HK-2 (cell line): ENCODE measurements around the gene CAP2.

ENCODE experiments used
- DNase-seq: peaks from one replicate; pipeline ENCODE4 v3.0.0-alpha.2; 2018; ENCODE audit not compliant: unreplicated experiment

CAP2 gene

DNA sequence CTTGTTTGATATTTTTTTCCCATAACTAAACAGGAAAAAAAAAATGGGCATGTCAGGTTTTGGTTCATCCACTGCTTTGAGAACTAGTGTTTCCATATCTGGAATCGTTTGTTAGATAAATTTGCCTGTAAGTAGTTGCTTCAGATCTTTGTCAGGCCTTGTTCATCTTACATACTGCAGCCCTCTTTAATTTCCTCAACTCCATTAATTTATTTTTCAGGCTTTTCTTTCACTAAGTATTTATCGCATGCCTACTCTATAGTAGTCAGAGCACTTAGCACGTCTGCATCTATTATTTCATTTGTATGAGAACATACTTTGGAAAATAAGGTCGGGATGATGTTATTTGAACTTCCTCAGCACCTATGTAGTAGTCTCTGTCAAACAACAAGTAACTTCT, 80.9 kb downstream of the CAP2 start:
- no peak for DNase-seq

- DNase-seq: no peak
These were observed 82.3 kb downstream of the CAP2 start for GRCh38 chr6:17475606-17476244.

- DNase-seq: no peak
These were observed 83.1 kb downstream of the CAP2 start for GRCh38 chr6:17476511-17476910.

DNA sequence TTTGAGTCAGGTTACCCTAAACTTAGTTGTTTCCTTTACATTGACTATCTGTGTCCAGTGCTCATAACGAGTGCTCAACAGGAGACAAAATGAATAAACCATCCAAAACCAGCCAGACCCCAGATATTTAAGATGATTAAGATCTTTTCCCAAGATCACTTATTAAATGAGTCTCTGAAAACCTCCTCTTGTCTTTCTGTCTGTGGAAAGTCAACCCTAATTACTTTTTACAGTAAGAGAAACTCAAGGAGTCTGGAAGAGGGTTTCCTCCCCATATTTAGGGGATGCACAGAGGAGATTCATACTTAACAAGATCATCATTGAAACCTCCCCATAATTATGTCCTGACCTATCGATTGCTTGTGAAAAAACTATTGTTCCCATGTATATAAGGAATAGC, 84.0 kb downstream of the CAP2 start:
- no peak for DNase-seq

DNA sequence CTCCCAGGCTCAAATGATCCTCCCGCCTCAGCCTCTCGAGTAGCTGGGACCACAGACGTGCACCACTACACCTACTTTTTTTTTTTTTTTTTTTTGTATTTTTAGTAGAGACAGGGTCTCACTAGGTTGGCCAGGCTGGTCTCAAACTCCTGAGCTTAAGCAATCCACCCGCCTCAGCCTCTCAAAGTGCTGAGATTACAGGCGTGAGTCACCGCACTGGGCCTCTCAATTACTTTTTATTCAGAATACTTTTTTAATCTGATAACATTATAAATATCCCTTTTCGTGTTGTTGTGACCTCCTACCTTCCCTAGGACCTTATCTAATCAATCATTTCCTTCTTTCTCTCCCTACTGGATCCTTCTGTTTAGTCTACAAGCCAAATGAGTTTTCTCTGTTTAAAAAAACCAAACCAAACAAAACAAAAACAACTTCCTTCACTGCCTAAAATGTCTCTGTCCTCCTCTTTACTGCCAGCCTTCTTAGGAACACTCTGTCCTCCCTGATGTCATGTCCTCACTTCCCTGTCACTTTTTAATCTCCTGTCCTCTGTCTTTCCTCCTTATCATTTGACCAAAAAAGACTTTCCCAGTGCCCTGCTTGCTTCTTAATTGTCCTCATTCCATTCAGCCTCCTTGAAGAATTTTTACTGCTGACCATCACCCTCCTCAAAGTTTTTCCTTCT, 85.0 kb downstream of the CAP2 start:
- DNase-seq: no peak

DNA sequence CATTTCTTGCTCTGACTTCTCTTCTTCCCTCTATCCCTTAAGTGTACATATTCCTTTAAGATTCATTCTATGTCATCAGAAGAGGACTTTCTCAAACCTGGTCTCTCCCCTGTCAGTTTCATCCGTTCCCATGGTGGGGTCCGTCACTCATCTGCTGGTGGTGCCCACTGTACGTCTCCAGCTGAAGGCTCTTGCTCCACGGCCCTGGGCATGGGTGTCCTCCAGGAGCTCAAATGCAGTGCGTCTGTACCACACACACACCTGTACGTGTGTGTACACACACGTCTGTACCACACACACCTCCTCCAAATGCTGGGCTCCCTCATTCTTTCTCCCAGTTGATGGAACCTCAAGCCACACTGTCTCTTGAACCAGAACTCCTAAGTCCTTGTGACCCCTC, 85.6 kb downstream of the CAP2 start:
- DNase-seq: no peak

- no peak for DNase-seq
These were observed 87.1 kb downstream of the CAP2 start for GRCh38 chr6:17480476-17480875.

GRCh38 chr6:17482711-17483110, 89.3 kb downstream of the CAP2 start:
- no peak for DNase-seq

GRCh38 chr6:17483391-17484016, 90.1 kb downstream of the CAP2 start:
- DNase-seq: no peak

DNA sequence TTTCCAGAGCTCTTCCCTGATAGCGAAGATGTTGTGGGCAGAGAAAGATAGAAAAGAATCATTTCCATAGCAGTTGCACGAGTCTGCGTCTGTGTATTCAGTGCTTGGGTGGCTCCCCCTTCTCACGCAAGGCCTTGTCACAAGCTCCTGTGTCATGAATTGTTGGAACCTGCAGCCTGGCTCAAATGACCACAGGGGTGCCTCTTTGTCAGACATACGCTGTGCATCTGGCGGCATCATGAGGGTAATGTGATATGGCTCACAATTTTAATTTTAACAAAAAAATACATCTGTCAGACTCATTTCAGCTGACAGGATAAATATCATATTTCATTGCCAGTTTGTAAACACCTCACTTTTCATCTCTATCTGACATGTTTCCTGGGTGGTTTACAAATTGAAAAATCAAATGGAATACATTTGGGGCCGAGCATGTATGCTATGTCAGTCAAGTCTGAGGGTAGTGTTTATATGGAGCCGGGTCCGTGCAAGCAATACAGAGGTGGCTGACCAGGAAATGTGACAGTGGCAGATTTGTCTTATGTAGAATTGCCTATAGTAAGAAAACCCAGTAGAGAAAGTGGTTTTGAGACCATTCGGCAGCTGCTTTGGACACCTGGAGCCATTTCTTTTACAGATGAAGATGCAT, 90.9 kb downstream of the CAP2 start:
- no peak for DNase-seq

- no peak for DNase-seq
These were observed 91.8 kb downstream of the CAP2 start for GRCh38 chr6:17485181-17485580.

DNA sequence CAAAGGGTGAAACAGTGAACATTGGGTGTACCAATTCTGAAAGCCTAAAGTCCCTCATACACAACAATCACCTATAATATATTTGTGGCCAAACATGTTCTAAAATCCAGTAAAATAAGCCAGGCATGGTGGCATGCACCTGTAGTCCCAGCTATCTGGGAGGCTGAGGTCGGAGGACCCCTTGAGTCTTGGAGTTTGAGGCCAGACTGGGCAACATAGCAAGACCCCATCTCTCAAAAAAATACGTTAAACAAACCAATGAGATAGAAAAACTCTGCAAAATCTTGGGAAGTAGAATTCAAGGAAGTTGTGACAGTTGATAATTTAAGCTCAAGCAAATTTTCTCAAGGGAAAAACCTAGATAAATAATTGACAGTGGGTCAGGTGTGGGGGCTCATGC, 92.6 kb downstream of the CAP2 start:
- DNase-seq: no peak

DNA sequence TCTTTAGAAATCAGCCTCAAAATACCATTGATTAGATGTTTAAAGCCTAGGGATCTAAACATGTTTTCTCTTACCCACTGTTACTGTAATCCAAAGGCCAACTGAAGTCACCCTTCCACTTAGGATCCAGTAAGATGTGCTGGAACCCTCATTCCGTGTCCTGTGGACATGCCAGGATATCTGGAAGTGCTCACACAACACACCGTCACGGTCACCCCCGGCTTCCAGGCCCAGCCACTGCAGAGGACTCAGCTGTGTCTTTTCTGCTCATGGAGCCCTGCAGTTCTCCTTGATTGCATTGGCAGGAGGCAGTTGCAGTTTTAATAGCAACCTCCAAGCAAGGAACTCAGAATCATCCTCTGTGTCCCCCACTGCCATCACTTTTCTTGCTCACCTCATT, 93.3 kb downstream of the CAP2 start:
- DNase-seq: no peak

- DNase-seq: no peak
These were observed 97.3 kb downstream of the CAP2 start for GRCh38 chr6:17490724-17491123.

DNA sequence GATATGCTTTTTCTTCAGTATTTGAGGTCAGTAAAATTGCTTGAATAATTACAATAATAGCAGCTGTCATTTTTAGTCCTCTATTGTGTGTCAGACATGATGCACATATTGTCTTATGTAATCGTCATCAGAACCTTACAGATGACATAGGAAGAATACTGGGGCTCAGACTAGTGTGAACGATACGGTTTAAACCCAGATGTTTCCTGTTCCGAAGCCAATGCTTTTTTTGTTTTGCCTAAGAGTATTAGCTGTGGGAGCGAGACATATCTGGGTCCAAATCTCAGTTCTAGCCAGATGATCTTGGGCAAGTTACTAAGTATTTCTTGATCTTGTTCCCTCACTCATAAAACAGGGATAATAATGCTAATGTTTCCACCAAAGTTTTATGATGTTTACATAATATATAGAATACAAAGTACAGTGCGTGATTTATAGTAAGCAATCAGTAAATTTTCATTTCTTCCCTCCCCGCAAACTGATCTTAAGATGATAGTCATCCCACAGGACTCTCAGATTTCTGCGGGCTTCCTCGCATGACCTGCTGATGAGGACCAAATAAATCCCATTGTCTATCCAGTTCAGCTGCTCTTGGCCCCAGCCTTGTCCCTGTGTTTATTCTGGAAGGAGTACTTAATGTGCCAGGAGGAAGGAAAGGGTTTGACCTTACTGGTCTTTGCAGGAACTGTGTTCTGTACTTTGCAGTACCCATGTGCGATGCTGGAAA, 98.2 kb downstream of the CAP2 start:
- DNase-seq: no peak

DNA sequence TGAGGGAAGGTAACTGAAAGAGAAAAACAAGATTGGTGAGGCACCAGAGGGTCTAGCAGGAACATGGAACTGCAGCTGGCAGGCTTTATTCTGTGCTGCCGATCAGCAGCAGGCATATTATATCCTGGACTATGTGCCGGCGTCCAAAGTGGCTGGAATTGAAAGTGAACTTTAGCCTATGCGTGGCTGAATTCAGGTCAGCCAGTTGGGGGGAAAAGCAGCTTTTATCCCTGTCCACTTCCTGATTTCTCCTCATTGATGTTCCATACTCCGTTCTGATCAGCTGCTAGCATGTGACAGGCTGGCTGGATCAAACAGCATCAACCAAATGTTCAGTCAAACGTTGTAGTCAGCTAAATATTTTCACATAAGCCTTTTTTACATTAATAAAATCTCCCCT, 99.0 kb downstream of the CAP2 start:
- DNase-seq: no peak

GRCh38 chr6:17493286-17493685, 99.9 kb downstream of the CAP2 start:
- DNase-seq: no peak

DNA sequence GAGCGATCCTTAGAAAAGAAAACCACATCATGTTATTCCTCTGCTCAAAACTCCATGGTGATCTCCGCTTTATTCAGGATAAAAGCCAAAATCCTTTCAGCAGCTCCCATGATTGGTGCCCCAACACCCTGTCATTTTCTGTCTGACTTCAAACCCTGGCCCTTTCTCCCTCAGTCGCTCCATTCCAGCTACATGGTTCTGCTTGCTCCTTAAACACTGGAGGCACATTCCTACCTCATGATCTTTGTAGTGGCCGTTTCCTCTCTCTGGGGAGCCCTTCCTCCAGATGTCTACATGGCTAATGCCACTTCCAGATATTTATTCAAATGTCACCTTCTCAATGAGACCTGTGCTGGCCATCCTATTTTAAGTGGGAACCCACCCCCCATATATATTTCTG, 100.8 kb downstream of the CAP2 start:
- DNase-seq: no peak

- no peak for DNase-seq
These were observed 101.5 kb downstream of the CAP2 start for GRCh38 chr6:17494919-17495318.

DNA sequence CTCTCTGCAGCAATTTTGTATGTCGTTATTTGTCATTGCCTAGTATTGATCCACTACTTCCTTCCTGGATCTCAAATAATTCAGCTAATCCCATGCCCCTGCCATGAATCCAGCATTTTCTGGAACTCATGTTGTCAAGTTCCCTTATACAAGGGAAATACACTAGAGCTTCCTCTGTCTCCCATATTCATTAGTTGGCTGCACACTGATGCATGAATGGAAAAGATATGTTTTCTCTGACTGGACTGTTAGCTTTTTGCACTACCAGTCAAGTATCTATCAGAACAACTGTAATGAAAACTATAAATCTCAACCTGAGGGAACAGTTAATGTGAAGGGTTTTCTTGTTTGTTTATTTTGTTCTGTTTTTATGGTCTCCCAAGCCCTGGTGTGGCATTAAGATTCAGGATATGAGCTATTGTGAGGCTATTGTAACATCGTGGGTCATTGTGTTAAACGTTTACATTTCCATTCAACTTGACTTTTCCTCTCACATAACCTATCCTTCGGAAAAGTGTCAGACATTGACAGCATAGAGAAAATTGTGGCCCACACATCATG, 104.2 kb downstream of the CAP2 start:
- no peak for DNase-seq

- DNase-seq: no peak
These were observed 108.0 kb downstream of the CAP2 start for GRCh38 chr6:17501442-17501841.
